Stimulated activated CD4-positive, alpha-beta T cell treated with anti-CD3 and anti-CD28 coated beads, TNF-alpha, amount 100 ng/mL, for 24 hours (primary cell): ENCODE measurements around the gene ZBED1.
"Not testable (repeated sequence)": the region's sequence is repeated elsewhere in the genome, so short reads cannot be mapped to it uniquely, and the experiment has no call there.

Experiments
- DNase-seq, 3 experiments: peaks; one replicate each; pipeline ENCODE4 v3.0.0-alpha.2; 2020; ENCODE audit warnings: low read depth in 3 of 3

Gene ZBED1

DNA sequence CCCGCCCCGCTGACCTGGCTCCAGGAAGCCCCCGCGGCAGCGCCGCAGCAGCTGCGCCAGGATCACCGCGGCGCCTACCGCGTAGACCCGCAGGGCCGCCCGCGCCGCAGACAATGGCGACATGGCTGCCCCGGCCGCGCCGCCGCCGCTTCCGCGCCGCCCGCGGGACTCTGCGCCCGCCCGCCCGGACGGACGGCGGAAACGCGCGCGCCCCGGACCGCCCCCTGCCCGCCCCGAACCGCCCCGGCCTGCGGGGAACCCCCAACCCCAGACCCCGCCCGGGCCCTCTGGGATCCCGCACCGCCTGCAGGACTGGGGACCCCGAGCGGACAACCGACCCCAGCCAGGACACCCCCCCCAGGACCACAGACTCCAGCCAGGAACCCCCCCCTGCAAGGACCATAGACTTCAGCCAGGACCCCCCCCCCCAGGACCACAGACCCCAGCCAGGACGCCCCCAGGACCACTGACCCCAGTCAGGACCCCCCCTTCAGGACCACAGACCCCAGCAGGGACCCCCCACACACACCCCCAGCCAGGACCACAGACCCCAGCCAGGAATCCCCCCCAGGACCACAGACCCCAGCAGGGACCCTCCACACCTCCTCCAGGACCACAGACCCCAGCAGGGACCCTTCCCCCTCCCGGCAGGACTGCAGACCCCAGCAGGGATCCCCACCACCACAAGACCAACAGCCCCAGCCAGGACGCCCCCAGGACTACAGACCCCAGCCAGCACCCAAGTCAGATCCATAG is at the start of gene ZBED1, which contains the start of gene DHRSX:
TSS of gene ZBED1 (minus strand) at position 174 of the 756 bp plus-strand sequence. CDS start 10,257 bp downstream, outside the sequence.
TSS of gene DHRSX (minus strand) at position 174 of the 756 bp plus-strand sequence. CDS start at position 123, 51 bp downstream.
- DNase-seq, result peak in 2 of 3 experiments; percentile 22 to 56

DNA sequence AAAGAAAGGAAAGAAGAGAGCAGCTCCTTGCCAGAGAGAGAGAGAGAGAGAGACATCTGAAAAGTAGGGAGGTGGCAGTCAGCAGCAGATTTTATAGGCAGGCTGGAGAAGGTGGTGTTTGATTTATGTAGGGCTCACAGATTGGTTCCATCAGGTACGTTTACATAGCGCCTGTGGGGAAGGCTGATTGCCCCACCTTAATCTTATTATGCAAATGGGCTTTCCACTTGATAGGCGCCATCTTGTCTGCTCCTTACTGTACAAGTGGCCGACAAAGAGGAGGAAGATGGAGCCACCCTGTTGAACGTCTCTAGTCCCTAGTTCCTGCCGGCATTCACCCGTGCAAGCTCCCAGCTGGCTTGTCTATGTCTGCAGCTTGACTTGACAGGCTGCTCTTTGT is 49.1 kb upstream of the ZBED1 start:
- DNase-seq, result no peak

DNA sequence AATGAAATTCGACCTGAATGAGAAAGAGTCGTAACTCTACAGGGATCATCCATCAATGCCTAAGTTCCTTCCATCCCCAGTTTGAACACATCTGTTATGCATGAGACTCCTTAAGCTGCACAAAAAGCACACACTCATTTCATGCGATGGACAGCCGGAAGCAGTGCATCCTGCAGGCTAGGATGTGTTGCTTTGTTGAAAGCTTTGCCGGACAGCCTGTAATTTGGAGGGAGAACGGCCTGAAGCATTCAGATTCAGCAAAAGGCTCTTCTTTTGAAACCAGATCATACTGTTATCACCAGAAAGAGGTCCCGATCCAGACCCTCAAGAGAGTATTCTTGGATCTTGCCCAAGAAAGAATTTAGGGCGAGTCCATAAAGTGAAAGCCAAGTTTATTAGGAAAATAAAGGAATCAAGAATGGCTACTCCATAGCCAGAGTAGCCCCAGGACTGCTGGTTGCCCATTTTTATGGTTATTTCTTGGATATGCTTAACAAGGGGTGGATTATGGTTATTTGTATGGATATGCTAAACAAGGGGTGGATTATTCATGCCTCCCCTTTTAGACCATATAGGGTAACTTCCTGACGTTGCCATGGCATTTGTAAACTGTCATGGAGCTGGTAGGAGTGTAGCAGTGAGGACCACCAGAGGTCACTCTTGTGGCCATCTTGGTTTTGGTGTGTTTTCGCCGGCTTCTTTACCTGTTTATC is 48.1 kb upstream of the ZBED1 start:
- no peak for DNase-seq

DNA sequence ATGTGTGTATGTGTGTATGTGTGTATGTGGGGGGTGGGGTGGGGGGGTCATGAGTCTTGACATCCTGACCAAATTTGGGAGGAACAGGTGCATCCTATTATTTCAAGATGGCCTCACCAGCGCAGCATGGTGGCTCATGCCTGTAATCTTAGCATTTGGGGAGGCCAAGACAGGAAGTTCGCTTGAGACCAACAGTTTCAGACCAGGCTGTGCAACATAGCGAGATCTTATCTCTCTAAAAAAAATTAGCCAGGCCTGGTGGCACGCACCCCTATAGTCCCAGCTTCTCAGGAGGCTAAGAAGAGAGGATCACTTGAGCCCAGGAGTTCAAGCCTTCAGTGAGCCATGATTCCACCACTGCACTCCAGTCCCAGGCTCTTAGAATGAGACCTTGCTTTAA is 47.0 kb upstream of the ZBED1 start:
- DNase-seq, result no peak

DNA sequence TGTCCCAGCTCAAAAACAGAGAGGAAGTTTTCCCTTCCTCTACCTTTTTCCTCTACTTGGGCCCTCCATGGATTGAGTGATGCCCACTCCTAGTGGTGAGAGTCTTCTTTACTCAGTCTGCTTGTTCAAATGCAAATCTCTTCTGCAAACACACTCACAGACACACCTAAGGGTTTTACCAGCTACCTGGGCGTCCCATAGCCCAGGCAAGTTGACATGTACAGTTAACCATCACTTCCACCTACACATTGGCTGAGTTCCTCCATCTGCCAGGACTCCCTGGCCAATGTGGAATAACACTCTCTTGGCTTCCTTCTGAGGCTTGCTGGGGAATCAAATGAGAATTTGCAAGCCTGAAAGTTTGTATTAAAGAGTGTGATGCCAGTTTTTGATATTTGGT is 45.7 kb upstream of the ZBED1 start:
- DNase-seq, result no peak

DNA sequence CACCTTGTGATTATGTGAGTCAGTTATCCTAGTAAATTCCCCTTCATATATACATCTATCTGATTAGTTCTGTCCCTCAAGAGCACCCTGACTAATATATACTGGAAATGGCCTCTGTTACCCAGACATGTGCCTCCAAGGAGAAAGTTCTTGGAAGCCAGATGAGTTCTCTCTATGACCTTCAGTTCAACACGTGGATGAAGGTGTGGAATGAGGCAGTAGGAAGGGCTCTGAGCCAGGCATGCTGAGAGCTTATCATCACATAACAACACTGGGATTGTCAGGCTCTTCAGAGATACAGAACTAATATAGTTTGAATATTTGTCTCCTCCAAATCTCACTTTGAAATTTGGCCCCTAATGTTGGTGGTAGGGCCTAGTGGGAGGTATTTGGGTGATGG is 44.4 kb upstream of the ZBED1 start:
- no peak for DNase-seq

DNA sequence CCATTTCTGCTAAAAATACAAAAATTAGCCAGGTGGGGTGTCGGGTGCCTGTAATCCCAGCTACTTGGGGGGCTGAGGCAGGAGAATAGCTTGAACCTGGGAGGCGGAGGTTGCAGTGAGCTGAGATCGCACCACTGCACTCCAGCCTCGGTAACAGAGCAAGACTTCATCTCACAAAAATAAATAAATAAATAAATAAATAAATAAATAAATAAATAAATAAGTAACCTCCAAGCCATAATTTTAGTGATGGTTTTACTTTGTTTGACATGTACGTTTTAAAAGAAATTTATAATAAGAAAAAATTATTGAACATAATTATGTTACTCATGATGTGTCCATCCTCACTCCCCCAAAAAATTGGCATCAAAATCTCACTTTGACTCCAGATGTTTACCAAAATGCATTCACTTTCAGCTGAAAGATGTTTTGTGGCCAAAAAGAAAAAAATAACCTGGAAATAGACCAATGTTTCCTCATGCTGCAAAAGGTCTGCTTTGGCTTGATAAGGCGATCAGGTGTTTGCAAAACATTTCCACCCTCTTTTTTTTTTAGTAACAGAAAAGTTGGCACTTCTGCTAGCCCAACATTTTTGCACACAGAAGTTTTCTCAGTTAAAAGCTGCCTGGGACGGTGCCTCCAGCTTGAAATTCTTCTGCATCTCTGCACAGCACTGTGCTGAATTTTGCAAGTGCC is 42.2 kb upstream of the ZBED1 start:
- DNase-seq, result no peak

DNA sequence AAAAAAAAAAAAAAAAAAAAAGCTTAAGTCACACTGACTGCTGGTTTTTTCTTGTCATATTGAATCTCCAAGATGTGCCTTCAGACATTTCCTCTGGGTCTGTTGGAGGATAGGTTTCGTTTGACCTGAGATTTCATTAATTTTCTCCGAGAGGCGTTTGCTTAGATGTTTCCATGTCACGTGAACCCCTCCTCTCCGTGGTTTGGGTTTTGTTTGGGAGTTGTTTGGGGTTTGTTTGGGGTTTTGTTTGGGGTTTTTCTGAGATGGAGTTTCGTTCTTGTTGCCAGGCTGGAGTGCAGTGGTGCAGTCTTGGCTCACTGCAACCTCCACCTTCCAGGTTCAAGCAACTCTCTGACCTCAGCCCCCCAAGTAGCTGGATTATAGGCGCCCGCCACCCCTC is 40.8 kb upstream of the ZBED1 start:
- no peak for DNase-seq

DNA sequence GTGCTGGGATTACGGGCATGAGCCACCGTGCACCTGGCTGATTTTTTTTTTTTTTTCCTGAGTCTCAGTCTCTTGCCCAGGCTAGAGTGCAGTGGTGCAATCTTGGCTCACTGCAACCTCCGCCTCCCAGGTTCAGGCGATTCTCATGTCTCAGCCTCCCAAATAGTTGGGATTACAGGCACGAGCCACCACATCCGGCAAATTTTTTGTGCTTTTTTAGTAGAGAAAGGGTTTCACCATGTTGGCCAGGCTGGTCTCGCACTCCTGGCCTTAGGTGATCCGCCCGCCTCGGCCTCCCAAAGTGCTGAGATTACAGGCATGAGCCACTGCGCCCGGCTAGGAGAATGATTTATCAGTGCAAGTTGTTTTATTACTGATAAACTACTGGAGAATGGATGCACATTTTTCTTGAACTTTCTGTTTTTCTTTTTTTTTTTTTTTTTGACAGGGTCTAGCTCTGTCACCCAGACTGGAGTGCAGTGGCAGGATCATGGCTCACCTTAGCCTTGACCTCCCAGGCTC is 39.7 kb upstream of the ZBED1 start:
- DNase-seq, result no peak

DNA sequence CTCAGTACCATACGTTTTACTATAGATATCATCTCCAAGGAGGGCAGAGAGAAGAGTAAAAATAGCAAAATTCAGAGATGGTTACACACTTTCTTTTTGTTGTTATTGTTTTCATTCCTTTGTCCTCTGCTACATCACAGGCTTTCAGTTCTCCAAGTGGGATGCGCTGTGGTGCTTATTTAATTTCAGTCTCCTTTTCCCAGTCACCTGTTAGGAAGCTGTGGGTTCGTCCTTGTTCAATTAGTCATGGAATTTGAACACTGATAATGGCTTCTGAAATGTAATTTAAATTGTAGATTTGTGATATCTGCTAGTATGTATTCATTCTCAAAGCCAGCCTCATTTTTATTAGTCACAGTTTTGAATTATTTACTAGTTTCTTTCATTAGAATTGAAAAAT is 38.8 kb upstream of the ZBED1 start:
- no peak for DNase-seq

DNA sequence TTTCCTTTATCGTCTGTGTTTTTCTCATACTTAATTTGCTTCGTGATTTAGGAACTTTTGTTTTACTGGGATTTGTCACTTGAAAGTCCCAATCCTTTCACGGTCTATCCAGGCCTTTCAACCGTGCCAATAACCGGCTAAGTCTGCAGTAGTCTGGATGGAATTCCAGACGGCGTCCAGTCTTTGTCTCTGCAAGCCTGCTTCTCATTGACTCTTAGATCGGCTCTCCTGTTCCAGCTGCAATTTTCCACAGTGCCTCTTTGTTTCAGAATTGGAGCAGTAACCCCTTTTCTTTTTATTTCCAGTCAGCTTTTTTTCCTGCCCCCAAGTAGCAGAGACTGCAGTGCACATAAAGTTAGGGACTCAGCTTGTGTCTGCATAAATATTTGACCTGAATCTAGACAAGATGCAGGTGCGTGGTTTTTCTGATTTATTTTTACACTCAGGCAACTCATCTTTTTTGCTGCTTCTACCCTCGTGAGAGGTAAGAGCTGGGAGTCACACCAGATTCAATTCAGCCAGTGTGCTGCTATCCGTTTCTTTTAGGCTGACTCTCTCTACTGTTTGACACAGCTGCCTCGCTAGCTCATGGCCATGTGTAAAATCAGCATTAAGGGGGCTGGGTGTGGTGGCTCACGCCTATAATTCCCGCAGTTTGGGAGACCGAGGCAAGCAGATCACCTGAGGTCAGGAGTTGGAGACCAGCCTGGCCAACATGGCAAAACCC is 37.4 kb upstream of the ZBED1 start:
- no peak for DNase-seq

DNA sequence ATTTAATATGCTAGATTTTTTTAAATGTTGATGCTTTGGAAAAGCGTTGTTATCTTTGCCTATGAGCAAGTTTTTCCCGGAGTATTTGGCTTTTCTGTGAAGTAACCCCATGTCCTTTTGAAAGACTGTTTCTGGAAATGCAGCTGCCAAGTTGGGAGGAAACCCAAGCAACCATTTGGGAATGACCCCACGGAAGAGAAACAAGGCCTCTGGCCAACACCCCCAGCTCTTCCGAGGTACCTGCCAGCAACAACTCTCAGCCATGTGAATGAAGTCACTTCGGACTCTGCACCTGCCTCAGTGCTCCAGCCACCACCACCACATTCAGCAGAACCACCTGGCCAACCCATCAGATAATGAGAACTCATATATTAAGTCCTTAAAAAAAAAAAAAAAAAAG is 36.2 kb upstream of the ZBED1 start:
- no peak for DNase-seq

DNA sequence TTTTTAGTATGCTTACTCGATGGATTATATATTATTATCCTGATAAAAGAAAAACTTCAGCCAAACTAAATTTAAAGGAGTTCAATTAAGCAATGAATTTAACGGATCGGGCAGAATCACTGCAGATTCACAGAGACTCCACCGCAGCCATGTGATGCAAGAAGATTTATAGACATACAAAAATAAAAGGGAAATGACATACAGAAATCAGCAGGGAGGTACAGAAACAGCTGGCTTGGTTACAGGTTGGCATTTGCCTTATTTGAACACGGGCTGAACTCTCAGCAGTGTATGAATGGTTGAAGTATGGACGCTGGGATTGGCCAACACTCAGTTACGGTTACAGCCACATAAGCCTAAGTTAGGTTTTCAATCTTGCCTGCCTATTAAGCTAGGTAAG is 35.4 kb upstream of the ZBED1 start:
- DNase-seq, result no peak

DNA sequence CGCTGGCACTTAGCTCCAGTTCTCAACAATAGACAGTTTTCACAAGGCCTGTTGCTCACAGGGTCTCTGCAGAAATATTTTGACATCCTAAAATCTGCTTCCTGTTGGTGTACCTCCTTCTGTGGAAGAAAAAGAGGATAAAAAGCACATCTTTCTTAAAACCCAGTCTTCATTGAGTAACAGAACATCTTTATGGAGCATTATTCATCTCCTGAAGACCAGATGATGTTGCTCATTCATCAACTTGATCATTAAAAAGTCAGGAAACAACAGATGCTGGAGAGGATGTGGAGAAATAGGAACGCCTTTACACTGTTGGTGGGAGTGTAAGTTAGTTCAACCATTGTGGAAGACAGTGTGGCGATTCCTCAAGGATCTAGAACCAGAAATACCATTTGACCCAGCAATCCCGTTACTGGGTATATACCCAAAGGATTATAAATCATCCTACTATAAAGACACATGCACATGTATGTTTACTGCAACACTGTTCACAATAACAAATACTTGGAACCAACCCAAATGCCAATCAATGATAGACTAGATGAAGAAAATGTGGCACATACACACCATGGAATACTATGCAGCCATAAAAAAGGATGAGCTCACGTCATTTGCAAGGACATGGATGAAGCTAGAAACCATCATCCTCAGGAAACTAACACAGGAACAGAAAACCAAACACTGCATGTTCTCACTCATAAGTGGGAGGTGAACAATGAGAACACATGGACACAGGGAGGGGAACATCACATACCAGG is 33.7 kb upstream of the ZBED1 start:
- DNase-seq, result not testable (repeated sequence)

DNA sequence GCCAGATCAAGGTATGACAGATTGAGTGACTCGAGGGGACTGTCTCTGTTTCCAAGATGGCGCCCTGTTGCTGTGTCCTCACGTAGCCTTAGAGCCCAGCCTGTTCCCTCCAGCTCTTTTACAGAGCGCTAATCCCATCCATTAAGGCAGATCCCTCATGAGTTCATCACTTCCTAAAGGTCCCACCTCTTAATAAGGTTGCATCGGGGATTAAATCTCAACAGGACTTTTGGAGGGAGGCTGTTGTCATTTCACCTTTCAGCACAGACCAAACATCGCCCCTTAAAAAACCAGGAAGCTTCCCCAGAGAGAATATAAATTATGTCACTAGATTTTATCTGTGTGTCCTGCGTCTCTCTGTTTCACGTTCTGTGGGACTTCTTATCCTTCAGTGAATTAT is 32.6 kb upstream of the ZBED1 start:
- DNase-seq, result no peak

DNA sequence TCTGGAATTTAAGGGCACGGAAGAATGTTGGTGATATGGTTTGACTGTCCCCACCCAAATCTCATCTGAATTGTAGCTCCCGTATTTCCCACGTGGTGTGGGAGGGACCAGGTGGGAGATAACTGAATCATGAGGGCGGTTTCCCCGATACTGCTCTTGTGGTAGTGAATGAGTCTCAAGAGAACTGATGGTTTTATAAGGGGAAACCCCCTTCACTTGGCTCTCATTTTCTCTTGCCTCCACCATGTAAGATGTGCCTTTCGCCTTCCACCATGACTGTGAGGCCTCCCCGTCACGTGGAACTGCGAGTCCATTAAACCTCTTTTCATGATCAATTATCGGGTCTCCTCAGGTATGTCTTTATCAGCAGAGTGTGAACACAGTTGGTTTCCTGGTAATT is 25.6 kb upstream of the ZBED1 start:
- no peak for DNase-seq

DNA sequence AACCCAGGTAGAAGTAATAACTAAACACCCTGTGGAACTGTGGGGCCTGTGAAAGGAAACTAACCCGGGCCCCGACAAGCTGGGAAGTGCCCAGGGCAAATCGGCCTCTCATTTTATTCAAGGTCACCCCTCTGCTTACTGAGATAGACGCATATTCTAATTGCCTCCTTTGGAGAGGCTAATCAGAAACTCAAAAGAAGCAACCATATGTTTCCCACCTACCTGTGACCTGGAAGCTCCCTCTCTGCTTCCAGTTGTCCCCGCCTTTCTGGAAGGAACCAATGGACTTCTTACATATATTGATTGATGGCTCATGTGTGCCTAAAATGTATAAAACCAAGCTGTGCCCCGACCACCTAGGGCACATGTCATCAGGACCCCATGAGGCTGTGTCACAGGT is 23.1 kb upstream of the ZBED1 start:
- DNase-seq, result no peak

DNA sequence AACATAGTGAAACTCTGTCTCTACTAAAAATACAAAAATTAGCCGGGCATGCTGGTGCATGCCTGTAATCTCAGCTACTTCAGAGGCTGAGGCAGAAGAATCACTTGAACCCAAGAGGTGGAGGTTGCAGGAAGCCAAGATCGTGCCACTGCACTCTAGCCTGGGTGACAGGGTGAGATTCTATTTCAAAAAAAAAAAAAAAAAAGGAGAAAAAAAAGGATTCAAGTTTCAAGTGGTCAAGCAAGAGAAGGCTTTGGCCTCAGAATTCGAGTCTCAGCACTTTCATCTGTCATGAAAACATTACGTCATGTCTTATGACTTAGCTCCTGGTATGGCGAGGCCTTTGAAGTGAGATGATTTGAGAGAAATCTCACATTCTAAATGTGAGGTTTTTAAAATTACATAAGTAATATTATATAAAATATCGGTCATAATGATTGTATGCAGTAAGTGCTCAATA is 21.2 kb upstream of the ZBED1 start:
- no peak for DNase-seq

DNA sequence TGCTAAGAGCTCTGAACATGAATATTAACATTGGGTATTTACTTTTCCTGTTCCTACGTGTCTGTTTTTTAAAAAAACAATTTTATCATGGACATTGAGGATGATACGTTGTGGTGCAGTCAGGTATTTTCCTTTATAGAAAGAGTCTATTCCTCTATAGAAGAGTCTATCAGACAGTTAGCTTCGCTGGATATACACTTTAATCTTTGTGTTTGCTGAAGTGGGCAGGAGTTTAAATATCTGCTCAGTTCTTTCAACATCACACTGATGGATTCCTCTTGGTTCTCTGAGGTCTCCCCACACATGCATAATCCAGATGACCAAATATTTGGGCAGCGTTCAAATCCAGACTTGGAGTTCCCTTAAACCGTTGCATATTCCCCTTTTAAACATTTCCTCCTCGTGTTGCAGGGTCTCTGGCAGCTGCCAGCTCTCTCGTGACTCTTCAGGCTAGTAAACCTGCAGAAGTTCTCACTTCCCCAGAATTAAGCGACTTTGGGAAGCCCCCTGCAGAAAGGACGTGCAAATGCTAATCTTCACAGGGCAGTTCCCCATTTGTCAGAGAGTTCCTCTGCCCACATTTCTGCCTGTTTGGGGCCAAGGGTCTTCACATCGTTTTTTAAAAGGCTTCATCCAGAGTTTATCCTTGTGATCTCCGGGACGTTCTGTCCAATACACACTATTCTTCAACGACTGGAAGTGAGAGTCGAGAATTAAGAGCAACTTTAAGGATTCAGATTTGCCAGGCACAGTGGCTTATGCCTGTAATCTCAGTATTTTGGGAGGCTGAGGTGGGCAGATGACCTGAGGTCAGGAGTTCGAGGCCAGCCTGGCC is 20.5 kb upstream of the ZBED1 start:
- no peak for DNase-seq

DNA sequence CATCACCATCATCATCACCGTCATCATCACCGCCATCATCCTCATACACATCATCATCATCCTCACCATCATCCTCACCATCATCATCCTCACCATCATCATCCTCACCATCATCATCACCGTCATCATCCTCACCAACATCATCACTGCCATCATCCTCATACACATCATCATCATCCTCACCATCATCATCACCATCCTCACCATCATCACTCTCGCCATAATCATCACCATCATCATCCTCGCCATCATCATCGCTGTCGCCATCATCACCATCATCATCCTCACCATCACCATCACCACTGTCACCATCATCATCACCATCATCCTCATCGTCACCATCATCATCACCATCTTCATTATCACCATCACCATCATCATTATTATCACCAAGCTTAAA is 19.8 kb upstream of the ZBED1 start:
- no peak for DNase-seq
